ENCODE results near the gene RAB40C. TPM values are rescaled to one million over a fixed set of nuclear protein-coding genes. Genes with fewer than 3 reads are reported as not detected.
A peak's percentile ranks its signal among the peaks of the same experiment; 100 is the strongest.

RAB40C gene, protein sequence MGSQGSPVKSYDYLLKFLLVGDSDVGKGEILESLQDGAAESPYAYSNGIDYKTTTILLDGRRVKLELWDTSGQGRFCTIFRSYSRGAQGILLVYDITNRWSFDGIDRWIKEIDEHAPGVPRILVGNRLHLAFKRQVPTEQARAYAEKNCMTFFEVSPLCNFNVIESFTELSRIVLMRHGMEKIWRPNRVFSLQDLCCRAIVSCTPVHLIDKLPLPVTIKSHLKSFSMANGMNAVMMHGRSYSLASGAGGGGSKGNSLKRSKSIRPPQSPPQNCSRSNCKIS
- 100 to 1,000 TPM; 103 to 161 (median 122) TPM for total RNA-seq

DNA sequence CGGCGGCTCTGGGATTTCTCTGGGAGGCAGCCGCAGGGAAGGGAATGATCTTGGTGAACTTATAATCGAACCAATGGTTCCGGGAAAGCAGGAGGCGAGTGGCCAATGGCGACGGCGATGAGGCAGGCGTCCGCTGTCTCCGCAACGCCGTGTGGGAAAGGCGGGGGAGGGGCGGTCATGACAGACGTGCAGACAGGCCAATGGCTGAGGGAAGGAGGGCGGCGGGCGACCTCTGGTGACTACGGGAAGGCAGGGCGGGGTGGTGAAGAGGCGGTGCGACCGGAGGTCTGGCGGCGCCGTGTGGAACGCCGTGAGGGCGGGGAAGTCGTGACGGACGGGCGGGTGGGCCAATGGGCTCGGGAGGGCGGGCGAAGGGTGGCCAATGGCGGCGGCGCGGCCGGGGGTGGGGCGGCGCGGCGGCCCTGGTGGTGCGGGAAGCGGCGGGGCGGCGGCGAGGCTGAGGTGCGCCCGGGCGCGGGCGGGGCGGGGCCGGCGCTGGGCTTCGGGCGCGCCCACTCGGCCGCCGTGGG lies at the start of gene RAB40C:
RAB40C (plus strand) TSS at position 409 of the 530 bp plus-strand sequence. CDS start 226 bp downstream, outside the sequence.
- H3K4me3 ChIP-seq (ENCODE audit: low read depth, poor library complexity, severe bottlenecking): peak within 1 kb of the TSS; percentile 80
- TF ChIP-seq POLR2A (IDR thresholded peaks at IDR 0.05): no peak
- TF ChIP-seq, protein P1, sequence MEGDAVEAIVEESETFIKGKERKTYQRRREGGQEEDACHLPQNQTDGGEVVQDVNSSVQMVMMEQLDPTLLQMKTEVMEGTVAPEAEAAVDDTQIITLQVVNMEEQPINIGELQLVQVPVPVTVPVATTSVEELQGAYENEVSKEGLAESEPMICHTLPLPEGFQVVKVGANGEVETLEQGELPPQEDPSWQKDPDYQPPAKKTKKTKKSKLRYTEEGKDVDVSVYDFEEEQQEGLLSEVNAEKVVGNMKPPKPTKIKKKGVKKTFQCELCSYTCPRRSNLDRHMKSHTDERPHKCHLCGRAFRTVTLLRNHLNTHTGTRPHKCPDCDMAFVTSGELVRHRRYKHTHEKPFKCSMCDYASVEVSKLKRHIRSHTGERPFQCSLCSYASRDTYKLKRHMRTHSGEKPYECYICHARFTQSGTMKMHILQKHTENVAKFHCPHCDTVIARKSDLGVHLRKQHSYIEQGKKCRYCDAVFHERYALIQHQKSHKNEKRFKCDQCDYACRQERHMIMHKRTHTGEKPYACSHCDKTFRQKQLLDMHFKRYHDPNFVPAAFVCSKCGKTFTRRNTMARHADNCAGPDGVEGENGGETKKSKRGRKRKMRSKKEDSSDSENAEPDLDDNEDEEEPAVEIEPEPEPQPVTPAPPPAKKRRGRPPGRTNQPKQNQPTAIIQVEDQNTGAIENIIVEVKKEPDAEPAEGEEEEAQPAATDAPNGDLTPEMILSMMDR (IDR thresholded peaks at IDR 0.05): no peak
- intact Hi-C loops (cut with DNase I; ENCODE audit: low total_unique reads): no loop called here
- 1% methylated on average over 20 to 50 of the region's 67 CpGs for WGBS, 2 donors
- DNase-seq (ENCODE audit: low spot score in 2 of 2): peak; percentile 98 to 100

DNA sequence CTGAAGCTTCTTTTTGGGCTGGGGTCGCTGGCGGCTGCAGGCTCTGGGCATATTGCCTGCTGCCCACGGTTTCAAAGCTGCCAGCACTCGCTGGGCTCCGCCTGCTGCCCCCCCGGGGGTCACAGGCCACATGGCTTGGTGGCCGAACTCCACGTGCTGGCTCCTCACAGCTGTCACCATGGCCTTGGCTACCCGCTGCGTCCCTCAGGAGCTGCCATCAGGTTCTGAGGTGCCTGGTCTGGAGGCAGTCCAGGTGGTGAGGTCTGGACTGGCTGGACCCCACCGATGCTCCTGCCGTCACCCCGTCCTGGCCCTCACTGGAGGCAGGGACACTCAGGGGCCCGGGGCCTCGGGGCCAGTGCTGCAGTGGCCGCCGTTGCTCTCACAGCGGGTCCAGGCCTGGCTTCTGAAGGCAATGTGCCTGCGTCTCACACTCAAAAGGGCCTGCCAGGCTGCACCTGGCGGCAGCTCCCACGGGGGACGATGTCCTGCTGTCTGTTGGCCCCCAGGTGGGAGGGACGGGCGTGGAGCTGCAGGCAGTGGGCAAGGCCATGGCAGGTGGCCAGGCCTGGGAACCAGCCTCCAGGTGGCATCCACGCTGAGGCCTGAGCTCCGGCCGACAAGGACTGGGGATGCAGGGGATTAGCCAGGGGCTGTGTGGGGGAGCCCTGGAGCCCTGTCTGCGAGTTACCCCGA lies 49.1 kb upstream of the RAB40C start:
- no peak overlapping the region for H3K4me3 ChIP-seq (ENCODE audit: low read depth, poor library complexity, severe bottlenecking)
- WGBS, 2 donors: 85 to 89% methylated on average over 15 to 26 of the region's 29 CpGs
- intact Hi-C loops (cut with DNase I; ENCODE audit: low total_unique reads): loop anchor here (10.0 kb wide), 1 partner anchor 124 kb away; the partner anchor contains the start of gene RHOT2
- no peak for DNase-seq (ENCODE audit: low spot score in 2 of 2)
- TF ChIP-seq POLR2A (IDR thresholded peaks at IDR 0.05): no peak
- TF ChIP-seq, protein P1 (IDR thresholded peaks at IDR 0.05): no peak

DNA sequence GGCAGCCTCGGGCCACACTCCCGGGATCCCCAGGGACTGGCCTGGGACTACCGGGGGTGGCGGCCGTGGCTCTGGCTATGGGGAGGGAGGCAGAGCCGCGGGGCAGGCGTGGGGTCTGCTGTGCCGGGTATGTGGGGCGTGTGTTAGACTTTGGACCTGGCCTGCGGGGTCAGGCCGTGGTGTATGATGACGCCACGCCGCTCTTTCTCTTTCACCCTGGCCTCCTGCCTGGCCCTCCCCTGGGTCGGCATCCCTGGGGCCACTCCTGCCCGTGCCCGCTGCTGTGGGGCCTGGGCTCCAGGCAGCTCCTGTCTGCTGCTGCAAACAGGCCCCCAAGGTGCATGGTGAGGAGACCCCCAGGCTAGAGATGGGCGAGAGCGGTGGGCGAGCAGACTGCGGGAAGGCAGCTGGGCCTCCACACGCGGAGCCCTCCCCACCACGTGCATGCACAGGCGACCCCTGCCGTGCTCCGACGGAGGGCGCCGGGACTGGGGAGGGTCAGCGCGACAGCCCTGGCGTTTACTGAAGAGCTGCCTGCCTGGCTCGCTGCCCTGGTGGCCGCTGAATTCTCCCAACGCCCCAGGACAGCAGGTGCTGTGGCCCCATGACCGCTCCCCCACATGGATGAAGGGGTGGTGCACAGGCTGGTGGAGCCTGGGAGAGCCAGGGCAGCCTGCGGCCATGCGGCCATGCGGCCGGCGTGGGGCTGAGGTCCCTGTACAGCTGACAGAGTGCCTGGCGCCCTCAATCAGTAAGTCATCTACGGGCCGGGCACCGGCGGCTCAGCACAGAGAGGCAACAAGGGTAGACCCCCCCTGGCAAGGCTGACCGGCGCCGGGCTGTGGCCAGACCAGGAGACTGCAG lies 46.3 kb upstream of the RAB40C start:
- 90 to 95% methylated on average over 44 to 46 of the region's 51 CpGs for WGBS, 2 donors
- intact Hi-C loops (cut with DNase I; ENCODE audit: low total_unique reads): loop anchor here (10.0 kb wide), 1 partner anchor 121 kb away; the partner anchor contains the start of gene RHOT2
- no peak for DNase-seq (ENCODE audit: low spot score in 2 of 2)
- no peak overlapping the region for H3K4me3 ChIP-seq (ENCODE audit: low read depth, poor library complexity, severe bottlenecking)
- TF ChIP-seq, protein P1 (IDR thresholded peaks at IDR 0.05): no peak
- no peak for TF ChIP-seq POLR2A (IDR thresholded peaks at IDR 0.05)

DNA sequence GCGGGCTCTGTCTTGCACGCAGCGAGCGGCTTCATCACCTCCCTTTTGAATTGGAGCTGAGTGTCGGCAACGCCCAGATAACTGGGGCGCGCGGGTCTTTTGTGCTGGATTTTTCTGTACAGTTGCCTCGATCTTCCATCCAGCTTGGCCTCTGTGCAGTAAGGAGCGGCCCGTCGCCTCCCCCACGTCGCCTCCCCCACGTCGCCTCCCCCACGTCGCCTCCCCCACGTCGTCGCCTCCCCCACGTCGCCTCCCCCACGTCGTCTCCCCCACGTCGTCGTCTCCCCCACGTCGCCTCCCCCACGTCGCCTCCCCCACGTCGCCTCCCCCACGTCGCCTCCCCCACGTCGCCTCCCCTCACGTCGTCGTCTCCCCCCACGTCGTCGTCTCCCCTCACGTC lies 45.3 kb upstream of the RAB40C start:
- intact Hi-C loops (cut with DNase I; ENCODE audit: low total_unique reads): loop anchor here (10.0 kb wide), 1 partner anchor 120 kb away; the partner anchor contains the start of gene RHOT2
- DNase-seq (ENCODE audit: low spot score in 2 of 2): no peak
- H3K4me3 ChIP-seq (ENCODE audit: low read depth, poor library complexity, severe bottlenecking): no peak overlapping the region
- TF ChIP-seq, protein P1 (IDR thresholded peaks at IDR 0.05): no peak
- no peak for TF ChIP-seq POLR2A (IDR thresholded peaks at IDR 0.05)
- whole genome bisulfite sequencing, 2 donors: 93 to 96% methylated on average over 28 to 45 of the region's 46 CpGs

All from lower leg skin (tissue), 4 donors.